ENCODE data around the gene VTN.

The VTN gene

GRCh38 chr17:28320215-28321061, 49.7 kb downstream of the VTN start:
- no peak for DNase-seq (ENCODE audit: low read depth)

GRCh38 chr17:28319598-28319935, 50.5 kb downstream of the VTN start:
- no peak for DNase-seq (ENCODE audit: low read depth)

GRCh38 chr17:28318759-28319597, 51.1 kb downstream of the VTN start, which contains the start of gene TMEM97:
TMEM97 (plus strand) TSS chr17:28319200; CDS start chr17:28319240, 40 bp downstream.
- peak; percentile 91 for DNase-seq (ENCODE audit: low read depth)

GRCh38 chr17:28317966-28318758, 51.9 kb downstream of the VTN start:
- DNase-seq (ENCODE audit: low read depth): no peak
